Hematopoietic multipotent progenitor cell treated with erythropoietin and hydrocortisone succinate and interleukin-3 and kit ligand, for 4 days (in vitro differentiated cells): ENCODE results near the gene MED12L.
A peak's percentile ranks its signal among the peaks of the same experiment; 100 is the strongest.

Experiments used
- DNase-seq: peaks from one replicate; pipeline ENCODE4 v3.0.0-alpha.2; 2015

The MED12L gene

GRCh38 chr3:151265866-151266265 is 180.4 kb downstream of the MED12L start:
- DNase-seq = peak; percentile 84

- DNase-seq = no peak
Measured at GRCh38 chr3:151267066-151267465, 181.6 kb downstream of the MED12L start.

- DNase-seq = no peak
Measured at GRCh38 chr3:151268267-151269235, 183.1 kb downstream of the MED12L start.

GRCh38 chr3:151269631-151270030 is 184.2 kb downstream of the MED12L start:
- no peak for DNase-seq

DNA sequence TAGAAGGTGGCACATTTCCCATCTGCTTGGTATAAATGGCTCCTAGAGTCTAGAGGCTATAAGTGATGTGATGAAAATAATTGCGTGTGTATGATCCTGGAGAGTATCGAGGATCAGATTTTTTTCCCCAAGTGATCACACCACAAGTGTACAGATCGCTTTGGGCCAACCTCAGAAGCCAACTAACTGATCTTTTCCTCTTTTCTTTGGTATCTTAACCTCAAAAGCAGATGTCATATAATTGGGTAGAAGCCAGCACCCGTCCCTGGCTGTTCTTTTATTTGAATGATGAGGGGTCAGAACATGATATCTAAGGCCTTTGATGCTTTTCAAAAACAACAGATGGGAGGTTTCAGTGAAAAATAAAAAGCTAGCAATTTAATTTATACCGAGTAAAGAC is 189.6 kb downstream of the MED12L start:
- peak; percentile 74 for DNase-seq

GRCh38 chr3:151276038-151276686 is 190.7 kb downstream of the MED12L start:
- no peak for DNase-seq

GRCh38 chr3:151276687-151277042 is 191.2 kb downstream of the MED12L start:
- no peak for DNase-seq

- DNase-seq = peak; percentile 88
Measured at GRCh38 chr3:151278230-151278629, 192.8 kb downstream of the MED12L start, which contains the start of gene P2RY14. P2RY14 (minus strand) TSS chr3:151278542; CDS start chr3:151214316, 64,226 bp downstream.

- DNase-seq = no peak
Measured at GRCh38 chr3:151281671-151282324, 196.3 kb downstream of the MED12L start.

DNA sequence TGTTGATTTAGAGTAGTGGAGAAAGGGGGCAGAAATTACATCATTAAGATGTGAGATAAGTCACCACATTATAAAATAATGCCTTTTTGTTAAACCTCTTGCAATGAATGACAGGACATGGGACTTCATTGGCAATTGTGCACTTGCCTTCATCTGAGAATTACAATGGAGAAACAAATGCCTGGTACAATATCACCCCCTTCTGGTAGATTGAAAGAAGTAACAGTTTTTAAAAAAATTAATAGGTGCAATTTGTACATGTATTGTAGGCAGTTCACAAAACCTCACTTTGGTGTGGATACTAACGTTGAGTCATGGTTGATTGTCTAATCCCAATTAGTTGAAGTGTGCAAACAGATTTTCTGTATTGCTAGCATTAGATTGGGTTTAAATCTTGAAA is 197.5 kb downstream of the MED12L start:
- DNase-seq = peak; percentile 84

DNA sequence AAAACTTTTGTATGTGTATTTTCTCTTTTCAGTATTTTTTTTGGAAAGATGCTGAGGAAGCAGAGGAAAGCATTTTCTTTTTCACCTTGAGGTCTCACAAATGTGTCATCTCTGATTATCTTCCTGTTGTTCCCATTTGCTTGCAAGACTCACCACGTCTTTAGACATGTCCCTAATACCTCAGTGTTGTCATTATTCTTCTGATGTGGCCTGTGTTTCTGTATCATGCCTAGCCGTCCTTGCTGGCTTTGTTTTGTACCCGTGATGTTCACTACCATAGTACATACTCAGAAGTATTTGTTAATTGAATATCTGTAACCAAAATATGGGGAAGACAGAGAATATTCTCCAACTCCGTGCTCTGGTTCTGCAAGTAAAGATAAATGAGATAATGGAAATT is 197.9 kb downstream of the MED12L start:
- no peak for DNase-seq

- peak; percentile 67 for DNase-seq
Measured at GRCh38 chr3:151283907-151284461, 198.5 kb downstream of the MED12L start.

DNA sequence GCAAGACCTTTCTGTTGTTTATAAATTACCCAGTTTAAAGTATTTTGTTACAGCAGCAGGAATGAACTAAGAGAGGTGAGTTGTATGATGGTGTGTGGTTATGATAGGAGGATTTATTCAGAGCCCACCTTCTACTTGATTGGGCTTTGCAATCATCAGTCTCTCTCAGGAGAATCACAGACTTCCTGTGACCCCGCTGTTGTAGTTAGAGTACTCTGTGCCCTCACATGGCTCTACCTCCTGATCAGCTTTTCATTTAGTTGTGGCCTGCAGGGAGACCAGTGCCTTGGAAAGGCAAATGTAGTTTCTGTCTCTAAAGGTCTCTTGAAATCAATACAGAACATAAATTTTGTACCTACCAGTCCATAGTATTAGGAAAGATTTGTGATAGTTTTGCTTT is 200.5 kb downstream of the MED12L start:
- DNase-seq = no peak

- DNase-seq = no peak
Measured at GRCh38 chr3:151289445-151289844, 204.0 kb downstream of the MED12L start.

DNA sequence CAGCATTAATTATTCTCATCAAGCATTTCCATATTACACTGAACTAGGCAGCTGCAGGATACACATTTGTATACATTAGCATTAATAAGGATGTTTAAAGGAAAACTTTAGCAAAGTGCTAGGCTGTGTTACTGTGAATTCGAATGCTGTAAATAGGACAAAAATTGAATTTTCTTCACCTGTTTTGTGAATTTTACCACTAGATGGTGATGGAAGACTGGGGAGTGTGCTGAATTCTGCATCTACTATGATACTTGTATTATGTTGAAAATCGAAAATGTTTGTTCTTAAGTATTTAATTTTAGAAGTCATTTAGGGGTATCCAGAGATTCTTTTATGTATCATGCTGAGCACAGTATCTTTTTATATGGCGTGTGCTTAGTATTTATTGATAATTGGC is 205.2 kb downstream of the MED12L start:
- DNase-seq = peak; percentile 39

DNA sequence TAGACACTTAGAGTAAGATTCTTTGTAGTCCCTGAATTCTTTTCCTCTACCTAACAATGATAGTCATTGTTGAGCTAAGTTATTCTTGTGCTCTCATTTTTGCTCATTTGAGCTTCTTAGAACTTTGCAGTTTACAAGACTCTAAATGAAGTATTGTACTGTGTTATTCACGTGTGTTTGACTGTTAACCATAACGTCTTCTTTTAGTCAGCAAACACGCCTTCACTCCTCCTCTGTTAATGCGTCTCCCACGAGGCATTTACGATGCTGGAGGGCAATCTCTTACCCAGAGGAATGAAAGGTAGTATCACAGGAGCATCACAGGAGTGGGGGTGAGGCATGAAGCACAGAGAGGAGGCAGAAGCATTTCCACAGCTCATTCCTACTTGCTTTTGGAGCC is 207.7 kb downstream of the MED12L start:
- DNase-seq = no peak

GRCh38 chr3:151296226-151296625 is 210.8 kb downstream of the MED12L start:
- DNase-seq = no peak

DNA sequence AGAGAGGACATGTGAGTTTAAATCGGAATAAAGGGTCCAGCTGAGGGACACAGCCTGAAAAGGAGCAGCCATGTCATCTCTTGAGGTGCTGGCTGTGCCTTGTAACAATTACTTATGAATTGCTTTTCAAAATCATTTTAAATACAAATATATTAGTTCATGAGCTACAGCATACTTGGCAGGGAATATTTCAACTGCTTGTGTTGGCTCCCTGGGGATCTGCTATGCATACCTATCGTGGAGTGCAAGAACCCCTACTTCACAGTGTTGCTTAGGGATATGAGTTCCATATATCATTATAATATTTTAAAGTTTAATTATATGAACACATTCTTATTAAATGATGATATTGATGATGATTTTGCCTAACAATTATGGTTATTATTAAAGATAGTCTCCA is 212.0 kb downstream of the MED12L start:
- DNase-seq = no peak

- no peak for DNase-seq
Measured at GRCh38 chr3:151299006-151299405, 213.5 kb downstream of the MED12L start.

DNA sequence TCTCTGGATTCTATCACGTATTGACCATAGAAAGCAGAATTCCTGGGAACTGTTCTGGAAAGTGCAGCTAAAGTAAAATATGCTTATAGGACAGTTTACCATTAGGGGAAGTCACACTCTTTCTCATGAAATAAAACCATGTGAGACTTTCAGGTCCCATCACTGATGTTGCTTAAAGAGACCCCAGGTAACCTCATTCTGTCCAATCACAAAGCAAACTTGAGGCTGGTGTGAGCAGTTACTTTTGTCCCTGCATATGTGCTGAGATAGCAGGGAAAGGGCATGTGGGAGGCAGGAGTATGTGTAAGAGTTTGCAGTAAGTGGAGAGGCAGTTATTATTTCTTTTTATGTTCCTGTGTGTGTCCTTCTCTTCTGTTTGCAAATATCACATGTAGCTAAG is 215.1 kb downstream of the MED12L start:
- DNase-seq = no peak

DNA sequence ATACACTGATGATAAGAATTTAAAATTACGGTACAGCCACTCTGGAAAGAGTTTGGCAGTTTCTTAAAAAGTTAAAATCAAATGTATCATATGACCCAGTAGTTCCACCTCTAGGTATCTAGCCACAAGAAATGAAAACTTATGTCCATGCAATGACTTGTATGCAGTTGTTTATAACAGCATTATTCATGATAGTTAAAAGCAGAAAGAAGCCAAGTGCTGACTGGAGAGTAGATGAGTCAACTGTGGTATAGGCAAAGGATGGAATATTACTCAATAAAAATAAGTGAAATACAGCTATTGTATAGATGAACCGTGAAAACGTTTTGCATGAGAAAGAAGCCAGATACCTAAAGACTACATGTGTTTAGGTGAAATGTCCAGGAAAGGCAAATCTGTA is 216.3 kb downstream of the MED12L start:
- DNase-seq = no peak

DNA sequence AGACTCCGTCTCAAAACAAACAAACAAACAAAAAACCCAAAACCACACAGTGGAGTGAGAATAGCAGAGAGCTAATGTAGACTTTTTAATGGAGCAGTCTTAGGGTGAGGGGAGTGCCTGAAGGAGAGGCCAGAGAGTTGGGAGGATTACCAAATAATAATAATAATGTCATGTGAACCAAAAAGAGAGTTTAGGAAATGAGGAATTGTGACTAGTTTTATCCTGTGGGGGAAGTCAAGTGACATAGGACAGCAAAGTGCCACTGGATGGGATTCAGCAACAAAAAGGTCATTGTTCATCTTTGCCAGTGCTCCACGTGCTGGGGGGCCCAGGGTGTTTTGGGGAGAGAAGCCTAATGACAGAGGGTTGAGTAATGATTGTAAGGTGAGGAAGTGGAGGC is 218.3 kb downstream of the MED12L start:
- no peak for DNase-seq

- no peak for DNase-seq
Measured at GRCh38 chr3:151305060-151305774, 219.8 kb downstream of the MED12L start.
